Loucy (cell line): ENCODE results near the gene AMIGO3.

Experiments
- CTCF ChIP-seq: fragments of 200-600 bp; sonication (generic); conservative IDR thresholded peaks from 2 replicates; pipeline ENCODE4 v1.5.1; 2014; ENCODE audit warnings: mild to moderate bottlenecking, antibody characterized with exemption, low read length
- EZH2phosphoT487 ChIP-seq: fragments of 200-600 bp; IDR thresholded peaks from 2 replicates; pipeline ENCODE4 v1.6.1; 2018; ENCODE audit warnings: antibody characterized with exemption, mild to moderate bottlenecking, moderate library complexity, borderline replicate concordance

GRCh38 chr3:49754536-49754935, 35.1 kb upstream of the AMIGO3 start:
- no peak for TF ChIP-seq EZH2phosphoT487
- TF ChIP-seq CTCF, result no peak
